Esophagus muscularis mucosa (tissue), 3 donors: Measurements from ENCODE around the gene TMEM50A.
"Not testable (repeated sequence)": the region's sequence is repeated elsewhere in the genome, so short reads cannot be mapped to it uniquely, and the experiment has no call there.

Source experiments
- CTCF ChIP-seq, 3 experiments: fragments of 200-600 bp in 2 of 3; fragments of 450-650 bp in 1 of 3; sonication (generic) in 2 of 3; IDR thresholded peaks; one replicate each; pipeline ENCODE4 v1.5.1; 2017 to 2019; ENCODE audit warnings: antibody characterized with exemption in 3 of 3, mild to moderate bottlenecking in 2 of 3, moderate library complexity in 1 of 3
- POLR2A ChIP-seq: fragments of 450-650 bp; IDR thresholded peaks from one replicate; pipeline ENCODE4 v1.6.1; 2017; ENCODE audit warnings: antibody characterized with exemption, moderate library complexity, mild to moderate bottlenecking, low read depth
- POLR2AphosphoS5 ChIP-seq, 2 donors: sonication (generic); formaldehyde crosslinking; IDR thresholded peaks; one replicate each; pipeline ENCODE4 v1.6.1; 2017; ENCODE audit warnings: antibody characterized with exemption in 2 of 2

DNA sequence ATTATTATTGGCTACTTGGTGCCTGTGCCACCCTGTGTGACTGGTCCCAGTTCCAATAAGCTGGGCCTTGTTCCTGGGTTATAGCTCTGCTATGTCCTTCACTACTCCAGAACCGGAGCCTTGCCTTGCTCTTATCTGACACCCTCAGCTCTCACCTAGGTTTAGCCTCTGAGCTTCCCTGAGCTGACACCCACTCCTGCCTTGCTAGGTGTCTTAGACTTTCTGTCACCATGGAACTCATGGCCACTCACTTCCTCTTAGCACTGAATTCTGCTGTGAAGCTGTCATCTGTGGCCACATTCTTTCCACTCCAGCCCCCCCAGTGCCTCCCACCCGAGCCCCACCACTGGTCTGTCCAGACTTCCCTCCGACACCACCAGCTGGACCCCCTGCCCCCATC lies 51.6 kb downstream of the TMEM50A start:
- not testable (repeated sequence) for TF ChIP-seq CTCF (IDR thresholded peaks at IDR 0.05); POLR2AphosphoS5 (IDR thresholded peaks at IDR 0.05); POLR2A
